ENCODE data around the gene TBC1D22A. TPM values are rescaled to one million over a fixed set of nuclear protein-coding genes. Genes with fewer than 3 reads are reported as not detected.

TBC1D22A gene
- total RNA-seq, 1 experiment from 2014 or later: 26.0 TPM

DNA sequence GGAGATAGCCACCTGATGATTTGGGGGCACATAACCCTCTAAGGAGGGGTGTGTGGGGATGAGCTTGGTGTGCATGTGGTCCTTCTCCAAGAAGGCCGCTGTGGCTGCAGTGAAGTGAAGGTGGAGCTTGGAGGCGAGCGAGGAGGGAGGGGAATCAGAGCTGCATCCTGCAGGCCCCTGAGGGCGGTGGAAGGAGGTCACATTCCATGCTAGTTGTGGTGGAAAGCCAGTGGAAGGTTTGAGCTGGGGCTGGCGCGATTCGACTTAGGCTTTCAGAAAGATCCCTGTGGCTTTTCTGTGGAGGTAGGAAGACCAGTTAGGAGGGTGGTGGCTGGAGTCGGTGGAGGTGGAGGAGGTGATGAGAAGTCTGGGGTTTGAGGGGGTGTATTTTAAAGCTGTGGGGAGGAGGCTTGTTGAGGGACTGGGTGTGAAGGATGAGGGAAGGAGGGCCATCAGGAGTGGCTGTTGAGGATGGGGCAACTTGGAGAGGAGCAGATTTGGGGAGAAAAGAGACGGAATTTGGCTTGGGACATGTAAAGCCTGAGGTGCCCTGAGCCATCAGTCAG is 62.0 kb downstream of the TBC1D22A start:
- intact Hi-C loops (cut with micrococcal nuclease): no loop called here
- Mint-ChIP-seq H3K36me3 (ENCODE audit: insufficient read depth, unreplicated experiment) (peaks cover 4% of the 10 kb centered on the region), H3K9me3 (ENCODE audit: unreplicated experiment) (no peaks in the 10 kb centered on the region), H3K4me1 (ENCODE audit: insufficient read depth, unreplicated experiment) (peaks cover 24% of the 10 kb centered on the region), H3K27me3 (ENCODE audit: insufficient read depth, unreplicated experiment) (no peaks in the 10 kb centered on the region), H3K4me3 (ENCODE audit: unreplicated experiment) (no peak overlapping the region), H3K27ac (ENCODE audit: low read depth, unreplicated experiment) (no peak overlapping the region)
- CTCF ChIA-PET: interaction anchor here (0.8 to 4.4 kb wide), 3 partner anchors 19 to 25 kb away, joined by 4 to 31 read pairs (median 5); no protein-coding TSS in a partner anchor
- BruUV-seq (replicated peaks): no TSS peak
- no peak for DNase-seq (ENCODE audit: unreplicated experiment)
- POLR2A ChIA-PET: no interaction called here
- TF ChIP-seq, protein P1, sequence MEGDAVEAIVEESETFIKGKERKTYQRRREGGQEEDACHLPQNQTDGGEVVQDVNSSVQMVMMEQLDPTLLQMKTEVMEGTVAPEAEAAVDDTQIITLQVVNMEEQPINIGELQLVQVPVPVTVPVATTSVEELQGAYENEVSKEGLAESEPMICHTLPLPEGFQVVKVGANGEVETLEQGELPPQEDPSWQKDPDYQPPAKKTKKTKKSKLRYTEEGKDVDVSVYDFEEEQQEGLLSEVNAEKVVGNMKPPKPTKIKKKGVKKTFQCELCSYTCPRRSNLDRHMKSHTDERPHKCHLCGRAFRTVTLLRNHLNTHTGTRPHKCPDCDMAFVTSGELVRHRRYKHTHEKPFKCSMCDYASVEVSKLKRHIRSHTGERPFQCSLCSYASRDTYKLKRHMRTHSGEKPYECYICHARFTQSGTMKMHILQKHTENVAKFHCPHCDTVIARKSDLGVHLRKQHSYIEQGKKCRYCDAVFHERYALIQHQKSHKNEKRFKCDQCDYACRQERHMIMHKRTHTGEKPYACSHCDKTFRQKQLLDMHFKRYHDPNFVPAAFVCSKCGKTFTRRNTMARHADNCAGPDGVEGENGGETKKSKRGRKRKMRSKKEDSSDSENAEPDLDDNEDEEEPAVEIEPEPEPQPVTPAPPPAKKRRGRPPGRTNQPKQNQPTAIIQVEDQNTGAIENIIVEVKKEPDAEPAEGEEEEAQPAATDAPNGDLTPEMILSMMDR (IDR thresholded peaks at IDR 0.05; ENCODE audit: unreplicated experiment): no peak

DNA sequence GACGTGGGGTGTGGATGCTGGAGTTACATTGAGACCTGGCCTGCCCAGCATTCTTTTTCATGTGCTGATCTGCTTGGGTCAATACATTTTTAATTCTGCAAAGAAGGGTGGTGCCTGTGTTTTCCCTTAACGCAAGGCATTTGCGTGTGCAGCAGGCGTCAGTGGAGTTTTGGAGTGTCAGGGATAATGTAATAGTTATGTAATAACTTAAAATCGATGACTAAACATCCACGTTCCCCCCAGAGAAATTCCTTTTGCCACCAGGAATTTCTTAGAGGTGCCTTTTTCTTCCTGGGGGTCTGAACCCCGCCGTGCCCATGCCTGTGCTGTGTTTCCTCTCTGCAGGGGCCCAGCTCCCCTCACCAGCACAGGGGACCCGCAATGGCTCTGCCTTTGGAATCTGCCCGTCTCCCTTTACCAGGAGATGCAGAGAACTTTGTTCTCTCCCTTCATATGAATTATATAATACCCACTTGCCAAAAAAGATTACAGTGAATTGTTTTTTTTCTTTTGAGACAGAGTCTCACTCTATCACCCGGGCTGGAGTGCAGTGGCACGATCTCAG is 62.6 kb downstream of the TBC1D22A start:
- no peak overlapping the region for H3K4me3 Mint-ChIP-seq (ENCODE audit: unreplicated experiment)
- TF ChIP-seq, protein P1 (IDR thresholded peaks at IDR 0.05; ENCODE audit: unreplicated experiment): no peak
- peaks cover 4% of the 10 kb centered on the region for H3K36me3 Mint-ChIP-seq (ENCODE audit: insufficient read depth, unreplicated experiment)
- CTCF ChIA-PET: interaction anchor here (0.6 to 4.4 kb wide), 4 partner anchors 19 to 376 kb away, joined by 4 to 31 read pairs (median 5); no protein-coding TSS in a partner anchor
- peaks cover 30% of the 10 kb centered on the region for H3K4me1 Mint-ChIP-seq (ENCODE audit: insufficient read depth, unreplicated experiment)
- no peak overlapping the region for H3K27ac Mint-ChIP-seq (ENCODE audit: low read depth, unreplicated experiment)
- H3K27me3 Mint-ChIP-seq (ENCODE audit: insufficient read depth, unreplicated experiment): no peaks in the 10 kb centered on the region
- no peak for DNase-seq (ENCODE audit: unreplicated experiment)
- no TSS peak for BruUV-seq (replicated peaks)
- no peaks in the 10 kb centered on the region for H3K9me3 Mint-ChIP-seq (ENCODE audit: unreplicated experiment)
- intact Hi-C loops (cut with micrococcal nuclease): loop anchor here (5.0 kb wide), 1 partner anchor 1012 kb away; no protein-coding TSS in a partner anchor
- POLR2A ChIA-PET: no interaction called here

DNA sequence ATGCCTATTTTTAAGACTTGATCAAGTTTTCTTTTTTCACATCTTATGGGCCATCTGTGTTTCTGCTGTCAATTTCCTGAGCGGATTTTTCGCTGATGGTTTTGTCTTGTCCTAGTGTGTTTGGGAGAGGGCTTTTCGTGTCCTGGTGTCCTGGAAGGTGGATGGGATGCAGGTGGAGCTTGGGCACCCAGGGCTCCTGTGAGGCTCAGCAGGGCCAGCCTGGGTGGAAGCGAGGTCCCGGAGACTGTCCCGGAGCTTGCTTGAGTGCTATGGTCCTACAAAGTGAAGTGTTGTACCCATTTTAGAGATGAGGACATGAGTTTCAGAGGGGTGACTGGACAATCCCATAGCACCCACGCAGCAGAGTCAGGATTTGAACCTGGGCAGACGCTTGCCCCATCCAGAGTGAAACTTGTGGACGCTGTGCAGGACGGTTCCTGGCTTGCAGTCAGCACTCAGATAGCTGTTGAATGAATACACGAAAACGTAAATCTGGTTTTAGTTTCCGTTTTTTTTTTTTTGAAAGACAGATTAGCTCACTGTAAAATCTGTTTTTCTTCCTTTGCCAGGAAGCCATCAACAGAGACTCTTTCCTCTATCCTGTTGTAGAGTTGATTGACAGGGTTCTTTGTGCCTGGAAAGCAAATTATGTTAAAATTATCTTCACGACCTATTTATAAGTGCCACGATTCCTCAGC is 64.1 kb downstream of the TBC1D22A start:
- H3K27me3 Mint-ChIP-seq (ENCODE audit: insufficient read depth, unreplicated experiment): no peaks in the 10 kb centered on the region
- no peak for DNase-seq (ENCODE audit: unreplicated experiment)
- TF ChIP-seq, protein P1 (IDR thresholded peaks at IDR 0.05; ENCODE audit: unreplicated experiment): no peak
- ChIA-PET POLR2A (interaction anchor here (0.7 kb wide), 1 partner anchor 62 kb away, joined by 3 read pairs; no protein-coding TSS in a partner anchor), CTCF (interaction anchor here (0.6 to 4.4 kb wide), 5 partner anchors 16 to 1666 kb away, joined by 4 to 31 read pairs (median 4); no protein-coding TSS in a partner anchor)
- peaks cover 4% of the 10 kb centered on the region for H3K36me3 Mint-ChIP-seq (ENCODE audit: insufficient read depth, unreplicated experiment)
- no peak overlapping the region for H3K27ac Mint-ChIP-seq (ENCODE audit: low read depth, unreplicated experiment)
- no peaks in the 10 kb centered on the region for H3K9me3 Mint-ChIP-seq (ENCODE audit: unreplicated experiment)
- H3K4me1 Mint-ChIP-seq (ENCODE audit: insufficient read depth, unreplicated experiment): peaks cover 41% of the 10 kb centered on the region
- BruUV-seq (replicated peaks): no TSS peak
- intact Hi-C loops (cut with micrococcal nuclease): loop anchor here (5.0 kb wide), 1 partner anchor 1011 kb away; no protein-coding TSS in a partner anchor
- H3K4me3 Mint-ChIP-seq (ENCODE audit: unreplicated experiment): no peak overlapping the region
